Measurements from ENCODE around the gene SLC22A23.
"Not testable (repeated sequence)": the region's sequence is repeated elsewhere in the genome, so short reads cannot be mapped to it uniquely, and the experiment has no call there.

SLC22A23 gene

DNA sequence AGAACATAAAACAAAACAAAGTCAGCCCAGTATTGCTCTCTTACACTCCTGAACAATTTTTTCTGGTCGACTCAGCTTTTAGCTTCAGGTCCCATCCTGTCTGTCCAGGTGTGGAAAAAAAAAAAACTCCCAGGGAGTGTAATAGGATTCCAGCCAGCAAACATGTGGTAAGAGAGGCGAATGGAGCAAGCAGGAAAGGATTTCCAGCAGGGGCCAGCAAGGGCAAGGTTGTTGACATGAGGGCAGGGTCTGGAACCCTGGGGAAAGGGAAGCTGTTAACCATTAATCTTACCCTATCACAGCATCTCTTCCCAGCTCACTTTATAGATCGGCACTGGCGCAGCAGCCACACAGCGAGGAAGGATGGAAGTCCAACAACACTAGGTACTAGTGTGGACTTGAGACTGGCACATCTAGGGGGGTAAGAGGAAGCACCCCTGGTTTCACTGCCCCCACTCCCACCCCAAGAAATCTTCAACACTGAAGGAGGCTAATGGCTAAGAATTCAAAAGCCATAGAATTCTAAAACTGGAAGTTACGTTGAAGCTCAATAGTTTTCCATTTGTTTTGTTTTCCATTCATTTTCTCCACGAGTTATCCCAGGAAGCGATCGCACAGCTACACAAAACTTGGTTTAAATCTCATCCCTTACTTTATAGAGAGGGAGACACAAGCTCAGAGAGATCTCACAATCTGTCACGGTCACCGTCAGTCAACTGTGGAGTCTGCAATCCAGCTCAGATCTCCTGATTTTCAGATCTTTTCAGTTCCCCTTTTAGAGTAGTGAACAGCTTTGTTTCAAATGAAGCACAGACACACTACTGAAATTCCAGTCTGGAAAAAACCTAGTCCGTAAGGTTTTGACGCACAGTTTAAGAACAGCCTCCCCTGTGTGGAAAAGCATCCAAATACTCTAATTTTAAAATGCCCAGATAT, 53.3 kb downstream of the SLC22A23 start:
- DNase-seq = peak; percentile 81

DNA sequence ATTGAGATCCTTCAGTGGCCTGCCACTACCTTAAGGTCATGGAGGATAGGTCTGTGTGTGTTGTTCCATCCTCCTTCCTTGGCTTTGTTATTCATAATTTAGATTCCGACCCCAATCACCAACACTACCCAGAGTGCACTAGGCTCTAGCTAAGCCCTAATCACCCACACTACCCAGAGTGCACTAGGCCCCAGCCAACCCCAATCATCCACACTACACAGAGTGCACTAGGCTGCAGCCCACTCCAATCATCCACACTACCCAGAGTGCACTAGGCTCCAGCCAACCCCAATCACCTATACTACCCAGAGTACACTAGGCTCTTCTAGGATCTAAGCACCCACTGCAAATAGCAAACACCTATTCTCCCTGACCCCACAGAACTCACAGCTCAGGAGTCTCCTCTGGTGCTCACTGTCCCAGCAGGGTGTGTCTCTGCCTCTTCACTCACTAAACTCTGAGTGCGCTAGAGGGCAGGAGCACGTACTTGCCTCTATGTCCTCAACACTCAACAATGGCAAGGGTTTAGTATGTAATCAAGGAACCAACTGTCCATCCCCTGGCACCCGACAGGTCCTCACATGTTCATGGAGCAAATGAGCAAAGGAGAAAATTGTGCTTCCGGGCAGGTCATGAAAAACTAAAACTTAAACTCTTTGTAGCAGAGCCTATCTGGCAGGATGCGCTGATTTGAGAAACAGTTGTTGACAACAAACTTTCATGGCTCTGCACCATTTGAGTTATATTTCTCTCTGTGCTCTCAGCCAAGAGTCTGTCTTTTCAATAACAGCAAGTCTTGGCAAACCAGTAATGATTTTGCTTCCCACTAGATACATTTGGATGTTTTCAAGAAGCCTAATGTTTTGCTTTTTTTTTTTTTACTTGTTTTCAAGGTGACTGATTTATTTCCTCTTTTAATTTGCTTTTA, 54.3 kb downstream of the SLC22A23 start:
- DNase-seq = no peak

DNA sequence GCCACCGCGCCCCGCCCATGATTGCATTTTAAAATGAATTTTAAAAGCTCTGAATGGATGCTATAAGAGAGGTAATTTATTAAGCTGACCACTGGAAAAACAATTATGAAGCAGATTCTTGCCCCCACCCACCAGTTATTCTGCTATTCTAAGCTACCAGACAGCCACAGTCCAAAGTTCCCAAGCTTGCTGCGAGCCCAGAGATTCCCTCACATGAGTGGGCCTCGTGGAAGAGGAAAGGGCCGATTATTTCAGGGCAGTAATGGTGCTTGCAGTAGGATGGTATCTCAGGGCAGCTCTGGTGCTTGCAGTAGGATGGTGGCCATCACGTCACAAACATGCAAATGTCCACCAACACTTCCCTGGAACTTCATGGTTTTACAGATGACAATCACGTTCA, 56.7 kb downstream of the SLC22A23 start:
- no peak for DNase-seq

- DNase-seq = no peak
These were observed 57.8 kb downstream of the SLC22A23 start for GRCh38 chr6:3398755-3399696.

DNA sequence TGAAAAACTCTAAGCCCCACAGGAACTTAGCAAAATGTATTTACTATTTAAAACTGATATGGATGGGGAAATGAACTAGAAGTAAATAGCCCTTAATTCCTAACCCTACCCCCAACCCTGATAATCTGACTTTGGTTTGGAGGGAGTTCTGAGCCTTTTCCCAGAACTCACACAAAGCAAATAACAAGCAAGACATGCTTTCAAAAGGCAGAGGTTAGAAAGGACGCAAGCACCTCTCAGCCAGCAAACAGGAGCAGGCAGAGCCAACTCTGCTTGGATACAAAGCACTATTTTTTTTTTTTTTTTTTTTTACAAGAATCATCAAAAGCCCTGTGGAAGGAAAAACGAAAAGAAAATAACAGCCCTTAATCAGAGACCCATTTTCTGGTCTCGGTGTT, 58.7 kb downstream of the SLC22A23 start:
- no peak for DNase-seq

- DNase-seq = no peak
These were observed 59.4 kb downstream of the SLC22A23 start for GRCh38 chr6:3397229-3398164.

DNA sequence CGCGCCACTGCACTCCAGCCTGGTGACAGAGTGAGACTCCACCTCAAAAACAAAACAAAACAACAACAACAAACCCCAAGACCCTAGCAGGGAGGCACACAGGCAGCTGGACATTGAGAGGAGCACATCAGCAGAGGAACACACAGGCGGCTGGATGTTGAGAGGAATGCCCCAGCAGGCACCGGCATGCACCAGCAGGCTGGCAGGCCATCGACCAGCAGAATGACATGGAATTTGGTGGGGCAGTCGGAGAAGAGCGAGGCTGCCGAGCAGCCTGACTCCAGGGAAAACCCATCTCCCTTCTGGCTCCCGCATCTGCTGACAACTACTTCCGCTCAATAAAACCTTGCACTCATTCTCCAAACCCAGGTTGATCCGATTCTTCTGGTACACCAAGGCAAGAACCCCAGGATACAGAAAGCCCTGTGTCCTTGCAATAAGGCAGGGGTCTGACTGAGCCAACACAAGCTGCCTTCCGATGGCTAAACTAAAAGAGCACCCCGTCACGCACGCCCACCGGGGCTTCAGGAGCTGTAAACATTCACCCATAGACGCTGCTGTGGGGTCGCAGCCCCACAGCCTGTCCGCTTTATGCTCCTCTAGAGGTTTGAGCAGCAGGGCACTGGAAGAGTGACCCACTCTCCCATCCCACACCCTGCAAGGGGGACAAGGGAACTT, 60.2 kb downstream of the SLC22A23 start:
- DNase-seq = no peak

GRCh38 chr6:3394671-3395070, 62.2 kb downstream of the SLC22A23 start:
- DNase-seq = no peak

- peak; percentile 92 for DNase-seq
These were observed 63.0 kb downstream of the SLC22A23 start for GRCh38 chr6:3393836-3394202.

GRCh38 chr6:3392930-3393835, 63.7 kb downstream of the SLC22A23 start:
- DNase-seq = no peak

DNA sequence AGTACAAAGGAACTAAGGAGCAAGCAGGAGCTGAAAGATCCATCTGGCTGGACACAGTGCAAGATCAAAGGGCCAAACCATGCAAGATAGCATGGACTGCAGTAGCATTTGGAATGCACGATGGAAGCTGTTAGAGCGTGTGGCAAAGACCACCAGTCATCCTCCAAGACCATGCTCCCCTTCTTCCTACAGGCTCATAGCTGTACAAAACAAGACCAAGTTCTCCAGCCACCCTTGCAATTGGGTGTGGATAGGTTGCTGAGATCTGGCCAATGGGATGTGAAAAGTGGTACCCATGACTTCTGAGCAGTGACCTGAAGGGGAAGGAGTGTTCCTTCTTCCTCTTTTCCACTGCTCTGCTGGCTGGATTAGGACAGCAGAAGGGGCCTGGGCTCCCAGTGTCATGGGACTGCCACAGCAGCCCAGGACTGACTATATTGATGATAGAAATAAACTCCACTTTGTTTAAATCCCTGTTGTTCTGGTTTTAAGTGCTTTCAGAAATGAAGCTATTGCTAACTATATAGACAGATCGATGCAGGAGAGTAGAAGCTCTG, 64.9 kb downstream of the SLC22A23 start:
- DNase-seq = no peak

DNA sequence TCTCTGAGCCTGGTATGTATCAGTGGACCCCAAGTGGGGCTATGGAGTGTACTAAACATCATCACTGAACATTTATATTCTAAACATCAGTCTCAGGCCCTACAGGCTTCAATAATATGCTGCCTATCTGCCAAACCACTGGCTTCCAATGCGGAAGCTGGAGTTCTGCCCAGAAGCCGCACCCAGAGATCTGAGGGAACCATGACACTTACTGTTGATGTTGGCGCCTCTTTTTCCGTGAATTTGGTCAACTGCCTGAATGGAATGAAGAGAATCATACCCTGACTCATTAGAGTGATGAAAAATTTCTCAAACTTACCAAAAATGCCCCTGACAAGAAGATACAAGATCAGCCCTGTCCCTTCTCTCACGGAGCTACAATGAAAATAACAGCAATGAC, 66.2 kb downstream of the SLC22A23 start:
- DNase-seq = no peak

DNA sequence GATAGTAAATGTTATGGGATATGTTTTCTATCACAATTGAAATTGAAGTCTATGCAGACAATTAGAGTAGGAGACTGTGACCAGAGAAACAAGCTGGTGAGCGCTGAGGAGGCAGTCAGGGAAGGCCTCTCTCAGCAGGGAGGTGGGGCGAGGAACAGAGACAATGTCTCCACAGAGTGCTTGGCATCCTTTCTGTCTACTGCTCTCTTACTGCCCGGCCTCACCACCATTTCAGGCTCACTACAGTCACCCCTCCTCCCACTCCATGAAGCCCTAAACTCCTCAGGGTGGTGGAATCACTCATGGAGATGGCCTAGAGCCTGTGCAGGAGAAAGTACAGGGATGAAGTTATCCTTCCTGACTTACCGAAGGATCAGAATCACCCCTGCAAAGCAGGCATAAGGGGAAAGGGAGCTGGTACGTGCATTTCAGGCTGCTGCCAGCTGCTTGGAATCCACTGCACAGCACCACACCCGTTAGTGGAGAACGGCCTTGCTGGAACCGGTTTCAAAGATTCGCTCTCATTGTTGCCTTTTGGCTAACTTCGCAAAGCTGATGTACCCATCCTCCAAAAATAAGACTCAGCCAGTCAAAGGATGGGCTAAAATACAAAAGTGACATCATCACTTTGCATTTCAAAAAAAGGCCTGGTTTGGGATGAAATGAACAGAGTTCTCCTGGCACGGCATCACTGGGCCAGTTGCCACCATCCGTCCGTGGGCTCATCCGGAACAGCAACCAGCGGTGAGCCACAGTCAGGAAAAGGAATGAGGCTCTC, 67.3 kb downstream of the SLC22A23 start:
- no peak for DNase-seq

- no peak for DNase-seq
These were observed 68.1 kb downstream of the SLC22A23 start for GRCh38 chr6:3388786-3389185.

- no peak for DNase-seq
These were observed 70.4 kb downstream of the SLC22A23 start for GRCh38 chr6:3386374-3386857.

DNA sequence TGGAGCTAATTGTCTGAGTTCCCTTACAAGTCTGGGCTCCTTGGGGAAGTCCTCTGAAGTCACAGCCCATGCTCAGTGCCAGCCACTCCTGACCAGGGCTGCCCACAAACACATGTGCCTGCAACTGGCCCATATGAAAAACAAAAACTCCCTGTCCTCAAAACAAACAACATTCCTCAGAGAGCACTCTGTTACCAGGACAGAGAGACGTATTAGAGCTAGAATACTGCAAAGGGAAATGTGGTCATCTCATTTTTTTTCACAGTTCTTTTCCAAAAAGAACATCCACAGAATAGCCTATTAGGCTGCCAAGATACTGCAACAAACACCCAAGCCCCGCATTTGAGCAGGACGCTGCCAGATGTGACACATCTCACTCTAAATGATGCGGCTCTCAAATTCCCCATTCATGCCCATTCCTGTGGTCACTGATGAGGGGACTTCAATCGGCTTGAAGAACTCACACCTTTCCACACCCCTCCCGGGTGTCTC, 71.1 kb downstream of the SLC22A23 start:
- DNase-seq = no peak

GRCh38 chr6:3385181-3385580, 71.7 kb downstream of the SLC22A23 start:
- DNase-seq = not testable (repeated sequence)
